LoVo (cell line): ENCODE measurements around the gene MOSPD3.

Experiments
- DNase-seq: peaks from one replicate; pipeline ENCODE4 v3.0.0-alpha.2; 2016; ENCODE audit warnings: low spot score

Gene MOSPD3

DNA sequence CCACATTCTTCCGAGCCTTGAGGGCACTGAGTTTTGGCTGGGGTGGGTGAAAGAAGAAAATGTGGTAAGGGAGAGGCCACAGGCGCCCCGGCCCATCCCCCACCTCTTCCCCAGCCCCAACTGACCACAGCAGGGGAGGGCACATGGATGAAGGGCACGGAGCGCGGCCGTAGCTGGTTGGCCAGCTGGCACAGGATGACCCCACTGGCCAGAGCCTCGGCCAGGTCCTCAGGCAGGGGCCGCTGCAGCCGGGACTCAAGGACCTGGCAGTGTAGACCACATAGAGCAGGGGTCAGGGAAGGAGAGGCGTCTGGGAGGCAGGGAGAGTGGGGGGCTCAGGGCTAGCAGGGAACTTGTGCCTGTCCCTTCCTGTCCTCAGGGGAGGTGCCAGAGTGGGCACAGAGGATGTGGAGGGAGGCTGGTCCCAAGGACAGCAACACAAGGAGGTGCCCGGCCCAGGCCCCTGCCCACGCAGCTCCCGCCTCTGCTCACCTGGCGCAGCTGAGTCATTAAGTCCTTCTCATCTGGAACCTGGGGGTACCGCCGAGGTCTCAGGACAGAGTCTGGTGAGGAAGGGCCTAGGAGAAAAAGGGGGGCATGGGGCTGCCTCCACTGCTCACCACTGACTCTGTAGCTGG is 36.5 kb upstream of the MOSPD3 start:
- DNase-seq: no peak

DNA sequence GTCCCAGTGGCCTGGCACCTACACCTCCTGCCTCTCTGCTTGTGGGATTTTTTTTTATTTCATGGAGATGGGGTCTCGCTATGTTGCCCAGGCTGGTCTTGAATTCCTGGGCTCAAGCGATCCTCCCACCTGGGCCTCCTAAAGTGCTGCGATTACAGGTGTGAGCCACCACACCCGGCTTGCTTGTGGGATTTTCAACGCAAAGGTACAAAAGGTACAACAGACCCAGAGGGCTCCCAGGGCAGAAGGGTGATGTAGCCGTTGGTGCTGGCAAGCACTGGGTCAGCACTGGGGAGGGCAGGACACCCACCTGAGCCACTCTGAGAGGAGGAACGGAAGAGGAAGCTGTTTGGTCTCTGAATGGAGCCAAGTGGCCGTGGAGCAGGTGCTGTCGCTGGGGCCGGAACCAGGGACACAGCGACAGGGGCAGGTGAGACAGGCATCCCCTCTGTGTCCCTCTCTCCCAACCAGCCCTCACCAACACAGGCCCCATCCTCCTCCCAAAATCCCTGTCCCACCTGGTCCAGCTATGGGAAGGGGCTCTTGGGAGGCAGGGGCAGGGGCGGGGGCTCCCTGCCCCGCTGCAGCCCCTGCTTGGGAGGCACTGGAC is 35.9 kb upstream of the MOSPD3 start:
- no peak for DNase-seq

DNA sequence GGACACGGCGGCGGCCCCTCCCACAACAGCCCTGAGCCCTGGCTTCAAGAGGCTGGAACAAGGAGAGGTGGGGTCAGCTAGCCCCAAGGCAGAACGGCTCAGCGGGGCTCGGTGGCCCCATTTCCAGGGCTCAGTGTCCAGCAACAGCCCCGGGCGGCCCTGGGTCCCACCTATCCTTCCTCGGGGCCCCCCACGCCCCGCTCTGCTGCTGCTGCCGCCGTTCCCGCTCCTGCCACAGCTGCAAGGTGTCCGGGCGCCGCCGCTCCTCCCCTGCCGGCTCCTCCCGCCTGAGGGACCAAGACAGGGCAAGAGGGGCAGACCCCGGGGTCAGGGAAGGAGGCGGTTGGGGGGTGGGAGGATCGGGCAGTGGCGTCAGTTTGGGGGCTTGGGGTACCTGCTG is 35.2 kb upstream of the MOSPD3 start:
- DNase-seq: no peak

DNA sequence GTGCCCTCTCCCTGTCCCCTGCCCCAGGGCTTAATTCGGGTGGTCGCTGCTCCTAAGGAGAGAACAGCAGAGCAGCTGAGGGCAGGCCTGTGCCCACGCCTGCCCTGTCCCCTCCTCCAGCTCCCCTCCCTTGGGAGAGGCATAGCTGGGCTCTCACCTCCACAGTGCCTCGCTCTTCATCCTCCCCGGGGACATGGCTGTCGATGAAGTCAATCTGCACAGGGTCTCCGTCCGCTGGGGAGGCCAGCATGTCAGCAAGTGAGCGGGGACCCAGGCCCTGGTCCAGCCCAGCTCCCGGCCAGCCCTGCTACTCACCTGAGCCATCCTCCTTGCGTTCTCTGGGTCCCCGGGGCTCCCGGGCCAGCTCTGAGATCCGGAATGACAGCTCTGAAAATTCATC is 34.8 kb upstream of the MOSPD3 start:
- DNase-seq: no peak

DNA sequence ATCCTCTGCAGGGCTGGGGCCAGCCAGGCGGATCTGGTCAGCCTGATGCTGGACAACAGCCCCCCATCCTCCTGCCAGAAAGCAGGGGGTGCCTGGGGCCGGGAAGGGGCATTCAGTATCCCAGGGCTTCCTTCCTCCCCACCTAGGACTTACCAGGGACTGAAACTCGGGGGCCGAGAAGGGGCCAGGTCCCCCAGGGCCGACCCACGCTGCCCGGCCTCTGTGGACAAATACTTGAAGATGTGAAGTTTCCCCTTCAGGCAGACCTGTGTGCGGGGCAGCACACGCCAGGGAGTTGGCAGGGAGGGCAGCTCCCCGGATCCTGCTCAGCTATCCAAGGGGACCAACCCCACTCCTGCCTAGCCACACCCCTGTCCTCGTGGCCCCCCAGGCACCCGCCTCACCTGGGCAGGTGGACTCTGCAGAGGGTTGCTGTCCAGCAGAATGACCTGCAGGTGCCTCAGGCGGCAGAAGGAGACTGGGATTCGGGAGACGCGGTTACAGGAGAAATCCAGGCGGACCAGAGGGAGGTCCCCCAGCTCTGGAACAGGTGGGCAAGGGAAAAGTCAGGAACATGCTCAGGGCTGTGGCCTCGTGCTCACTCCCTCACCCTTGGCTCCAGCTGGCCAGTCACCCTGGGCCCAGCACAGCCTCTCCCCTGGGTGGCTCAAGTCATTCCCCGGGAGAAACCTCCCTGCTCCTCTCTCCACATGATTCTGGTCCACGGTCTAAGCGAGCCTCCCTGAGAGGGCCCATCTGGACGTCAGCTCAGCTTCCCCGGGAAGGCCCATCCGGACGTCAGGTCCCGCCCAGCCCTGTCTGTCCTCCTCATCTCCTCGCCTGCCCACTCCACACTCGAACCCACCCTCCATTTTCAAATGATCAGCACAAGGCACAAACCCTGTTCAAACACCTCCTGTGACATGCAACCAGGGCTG is 33.8 kb upstream of the MOSPD3 start:
- no peak for DNase-seq

DNA sequence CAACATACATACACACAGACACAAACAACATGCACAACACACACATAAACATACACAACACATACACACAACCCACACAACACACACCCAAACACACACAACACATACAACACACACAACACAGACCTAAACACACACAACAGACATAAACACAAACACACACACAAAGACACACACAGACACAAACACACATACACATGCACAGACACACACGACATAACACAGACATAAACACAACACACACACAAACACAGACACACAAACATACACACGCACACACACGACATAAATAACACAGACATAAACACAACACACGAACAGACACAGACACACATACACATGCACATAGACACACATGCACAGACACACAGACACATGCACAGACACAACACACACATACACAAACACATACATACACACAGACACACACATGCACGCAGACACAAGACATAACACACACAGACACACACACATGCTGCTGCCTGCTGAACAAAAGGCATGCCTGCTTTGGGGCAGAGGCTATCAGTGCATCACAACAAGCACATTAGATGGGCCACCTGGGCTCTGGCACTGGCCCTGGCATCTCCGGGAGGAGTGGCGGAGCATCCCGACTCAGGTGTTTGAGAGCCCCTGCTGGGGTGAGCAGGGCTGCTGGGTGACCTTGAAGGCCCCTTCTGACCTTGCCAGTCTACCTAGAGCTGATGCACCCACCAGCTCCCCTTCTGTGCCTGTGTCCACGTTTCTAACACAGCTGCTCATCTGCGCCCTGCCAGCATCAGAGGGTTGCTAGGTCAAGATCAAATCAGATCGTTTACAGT is 31.7 kb upstream of the MOSPD3 start:
- DNase-seq: no peak

DNA sequence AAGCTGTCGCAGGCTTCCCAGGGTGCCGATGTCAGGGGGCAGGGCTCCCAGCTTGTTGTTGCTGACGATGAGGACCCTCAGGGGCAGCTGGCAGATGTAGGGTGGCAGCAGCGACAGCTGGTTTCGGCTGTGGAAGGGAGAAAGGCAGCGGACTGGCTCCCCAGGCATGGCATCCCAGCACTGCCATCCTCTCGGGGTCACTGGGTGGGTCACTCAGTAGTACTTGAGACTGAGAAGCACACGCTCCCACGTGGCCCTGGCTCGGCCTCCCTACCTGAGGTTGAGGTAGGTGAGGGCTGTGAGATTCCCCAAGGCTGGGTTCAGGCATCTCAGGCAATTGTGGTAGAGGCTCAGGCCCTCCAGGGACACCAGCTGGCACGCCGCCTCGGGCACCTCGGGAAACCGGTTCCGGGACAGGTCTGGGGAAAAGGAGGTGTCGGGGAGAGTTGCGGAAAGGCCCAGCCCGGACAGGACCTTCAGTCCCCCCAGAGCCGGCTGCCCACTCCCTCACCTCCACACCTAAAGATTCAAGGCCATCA is 30.2 kb upstream of the MOSPD3 start:
- DNase-seq: no peak

DNA sequence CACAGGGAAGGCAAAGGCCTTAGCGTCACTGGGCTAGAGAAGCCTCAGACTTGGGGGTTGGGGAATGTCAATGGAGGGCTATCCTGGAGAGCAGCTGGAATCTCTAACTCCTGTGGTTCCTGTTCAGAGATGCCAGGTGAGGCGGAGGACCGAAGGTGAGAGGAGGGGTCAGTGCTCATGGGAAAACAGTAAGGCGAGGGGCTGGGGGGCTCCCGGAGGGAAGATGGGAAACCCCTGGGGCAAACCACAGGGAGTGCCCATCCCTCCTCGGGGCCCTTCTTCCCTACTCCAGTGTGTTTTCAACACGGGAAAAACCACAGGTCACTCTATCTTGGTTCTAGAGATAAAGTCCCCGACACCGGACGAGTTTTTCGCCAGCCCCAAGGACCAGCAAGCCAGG is 29.7 kb upstream of the MOSPD3 start:
- no peak for DNase-seq

DNA sequence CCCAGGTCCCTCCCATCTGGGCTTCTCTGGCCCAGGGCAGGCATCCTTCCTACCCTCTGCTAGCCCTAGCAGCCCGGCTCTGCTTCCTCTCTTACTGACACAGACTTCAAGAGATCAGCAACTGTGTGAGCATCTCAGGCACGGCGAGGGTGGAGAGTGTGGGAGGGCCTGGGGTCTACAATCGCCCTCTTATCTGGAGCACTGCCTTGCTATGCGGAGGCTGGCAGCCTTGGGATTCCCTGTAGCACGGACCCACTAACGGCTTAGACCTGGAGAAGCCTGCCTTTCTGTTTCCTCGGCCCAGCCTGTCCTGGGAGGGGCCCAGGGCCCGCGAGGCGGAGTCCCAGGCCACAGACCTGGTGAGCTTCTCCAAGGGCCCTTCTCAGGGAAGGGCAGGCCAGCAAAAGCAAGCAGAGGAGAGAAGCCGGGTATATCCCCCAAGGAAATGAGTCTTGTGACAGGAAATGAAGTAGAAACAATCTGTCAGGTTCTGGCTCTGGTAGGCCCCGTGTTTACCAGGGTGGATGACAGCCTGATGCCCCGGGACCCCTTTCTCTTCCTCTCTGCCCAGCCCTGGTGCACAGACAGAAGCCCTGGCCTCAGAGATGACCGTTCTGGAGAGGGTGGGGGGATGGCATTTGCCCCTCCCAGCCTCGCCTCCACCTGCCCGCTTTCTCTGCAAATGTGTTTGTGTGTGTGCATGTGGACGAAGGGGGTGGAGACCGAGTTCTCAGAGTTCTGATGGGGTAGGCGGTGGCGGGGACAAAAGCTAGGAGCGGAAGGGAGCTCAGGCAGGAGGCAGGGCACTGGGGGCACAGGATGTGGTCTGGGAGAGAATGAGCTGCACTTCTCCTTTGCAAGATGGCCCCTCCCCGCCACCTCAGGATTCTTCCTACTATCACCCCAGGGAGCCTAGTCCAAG is 28.9 kb upstream of the MOSPD3 start:
- no peak for DNase-seq

DNA sequence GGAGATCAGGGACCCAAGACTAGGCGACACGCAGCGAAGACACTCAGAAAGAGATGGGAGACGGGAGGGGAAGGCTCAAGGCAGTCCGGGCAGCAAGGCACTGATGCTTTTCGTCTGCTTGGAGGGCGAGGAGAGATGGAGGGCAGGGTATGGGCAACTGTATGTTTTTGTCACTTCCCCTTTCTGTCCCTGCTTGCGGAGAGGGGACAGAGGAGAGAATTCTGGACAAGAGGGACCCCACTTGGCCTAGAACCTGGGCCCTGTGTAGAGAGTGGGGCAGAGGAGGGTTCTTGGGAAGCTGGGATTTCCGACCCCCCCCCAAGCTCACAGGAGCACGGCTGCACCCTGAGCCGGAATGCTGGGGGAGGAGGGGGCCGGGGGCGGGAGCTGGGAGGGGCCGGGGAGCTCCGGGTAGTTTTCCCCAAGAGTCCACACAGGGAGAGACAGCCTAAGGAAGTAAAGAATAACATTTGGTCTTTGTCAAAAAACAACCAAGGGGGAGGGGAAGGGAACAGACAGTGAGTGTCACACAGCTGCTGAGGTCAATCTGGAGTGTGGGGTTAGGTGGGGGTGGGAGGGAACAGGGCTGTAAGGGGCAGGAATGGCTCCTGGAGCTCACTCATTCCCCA is 28.2 kb upstream of the MOSPD3 start:
- DNase-seq: no peak

DNA sequence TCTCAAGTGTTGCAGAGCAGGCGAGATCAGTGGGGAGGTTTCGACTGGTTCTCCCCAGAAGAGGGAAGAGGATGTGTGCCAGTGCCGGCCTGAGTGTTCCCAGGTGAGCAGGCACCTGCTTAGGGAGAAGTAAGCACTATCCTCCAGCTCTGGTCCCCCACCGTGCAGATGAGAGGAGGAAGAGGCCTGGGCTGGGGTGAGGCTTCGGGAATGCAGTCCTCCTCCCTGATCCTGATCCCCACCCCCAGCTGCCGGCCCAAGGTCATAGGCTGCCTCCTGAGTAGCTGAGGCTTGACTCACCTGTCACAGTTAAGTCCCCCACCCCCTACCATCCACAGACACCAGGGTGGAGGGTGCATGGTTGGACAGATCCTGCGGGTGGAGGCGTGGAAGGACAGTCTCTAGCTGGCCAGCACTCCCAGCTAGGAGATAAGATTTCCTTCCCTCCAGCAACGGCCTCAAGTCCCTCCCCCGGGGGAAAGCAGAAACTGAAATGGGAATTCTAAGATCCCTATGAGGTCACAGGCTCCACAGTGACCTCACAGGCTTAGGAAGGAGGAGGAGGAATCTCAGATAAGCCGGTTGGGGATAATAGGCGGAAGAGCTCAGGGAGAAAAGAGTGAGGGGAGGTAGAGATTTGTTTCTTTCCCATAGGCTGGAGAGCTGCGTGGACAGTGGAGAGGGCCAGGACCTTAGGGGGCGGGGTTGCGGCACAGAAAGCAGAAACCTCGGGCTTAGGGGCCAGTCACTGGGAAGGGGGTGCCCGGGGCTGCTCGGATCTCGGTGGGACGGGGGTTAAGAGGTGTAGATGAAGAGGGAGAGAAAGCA is 27.4 kb upstream of the MOSPD3 start:
- DNase-seq: peak; percentile 77

DNA sequence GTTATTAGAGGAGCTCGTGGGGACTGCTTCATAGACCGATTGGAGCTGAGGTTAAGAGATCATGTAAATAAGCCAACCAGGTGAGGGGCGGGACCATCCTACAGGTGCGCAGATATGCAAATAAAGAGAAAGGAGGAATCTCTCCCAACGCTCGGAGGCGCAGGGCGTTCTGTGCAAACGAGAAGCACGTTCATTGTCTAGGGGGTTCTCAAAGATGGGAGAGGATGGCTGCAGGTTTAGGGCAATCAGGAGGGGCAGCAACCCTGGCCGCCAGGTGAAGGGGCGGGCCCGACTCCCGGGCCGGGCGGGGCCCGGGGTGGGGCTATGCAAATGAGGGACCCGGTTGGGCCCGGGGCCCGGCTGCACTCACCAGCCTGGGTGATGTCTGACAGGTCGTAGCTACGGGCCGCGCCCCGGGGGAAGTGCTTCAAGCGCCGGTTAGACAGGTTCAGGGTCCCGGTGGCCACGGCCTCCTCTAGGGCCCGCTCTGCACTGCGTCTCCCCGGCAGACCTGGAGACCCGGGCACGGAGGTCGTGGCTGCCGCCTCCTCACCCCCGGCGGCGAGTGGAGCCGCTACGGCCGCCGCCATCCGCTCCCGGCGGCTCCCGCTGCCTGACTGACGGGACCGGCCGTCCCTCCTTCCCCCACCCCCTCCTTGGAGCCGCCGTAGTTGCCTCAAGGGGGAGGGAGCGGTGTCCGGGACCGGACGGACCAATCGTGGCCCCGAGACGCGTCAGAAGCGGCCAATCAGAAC is 26.7 kb upstream of the MOSPD3 start, which contains the start of gene LRCH4:
Gene LRCH4 (minus strand): TSS at position 619 of the 755 bp plus-strand sequence. CDS start 29 bp downstream, at position 590.
- peak; percentile 68 for DNase-seq

DNA sequence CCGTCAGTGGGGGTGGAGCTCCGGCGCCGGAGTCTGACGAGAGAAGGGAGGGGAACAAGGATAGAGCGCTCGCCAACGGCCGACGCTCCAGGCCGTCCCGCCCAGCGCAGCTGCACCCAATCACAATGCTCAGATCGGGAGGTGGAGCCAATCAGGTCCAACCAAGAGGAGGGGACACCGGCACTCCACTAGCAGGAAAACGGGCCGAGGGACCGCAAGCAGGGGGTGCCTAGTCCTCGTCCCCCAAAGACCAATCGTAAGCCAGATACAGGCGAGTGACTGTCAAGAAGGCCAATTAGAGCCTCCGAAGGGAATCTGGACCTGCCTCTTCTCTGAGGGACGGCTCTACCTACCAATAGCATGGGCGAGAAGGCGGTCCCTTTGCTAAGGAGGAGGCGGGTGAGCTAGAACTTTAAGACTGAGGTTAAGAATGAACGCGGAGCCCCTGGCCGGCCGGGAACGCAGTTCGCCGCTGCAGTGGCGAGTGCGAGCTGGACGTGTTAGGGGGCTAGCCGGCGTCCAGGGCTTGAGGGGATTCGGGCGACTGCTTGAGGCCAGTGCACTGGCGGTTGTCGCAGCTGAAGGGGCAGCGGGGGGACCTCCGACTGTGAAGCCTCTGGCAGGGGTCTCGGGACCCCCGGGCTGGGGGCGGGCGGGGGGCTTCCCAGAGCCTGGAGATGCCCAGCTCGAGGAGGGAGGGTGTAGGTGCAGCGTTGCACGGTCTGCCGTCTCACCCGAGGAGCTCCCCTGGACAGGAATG is 25.9 kb upstream of the MOSPD3 start, which contains the start of gene FBXO24:
Gene FBXO24 (plus strand): TSS at position 63 of the 760 bp plus-strand sequence. CDS start 298 bp downstream, at position 361.
- DNase-seq: peak; percentile 100

DNA sequence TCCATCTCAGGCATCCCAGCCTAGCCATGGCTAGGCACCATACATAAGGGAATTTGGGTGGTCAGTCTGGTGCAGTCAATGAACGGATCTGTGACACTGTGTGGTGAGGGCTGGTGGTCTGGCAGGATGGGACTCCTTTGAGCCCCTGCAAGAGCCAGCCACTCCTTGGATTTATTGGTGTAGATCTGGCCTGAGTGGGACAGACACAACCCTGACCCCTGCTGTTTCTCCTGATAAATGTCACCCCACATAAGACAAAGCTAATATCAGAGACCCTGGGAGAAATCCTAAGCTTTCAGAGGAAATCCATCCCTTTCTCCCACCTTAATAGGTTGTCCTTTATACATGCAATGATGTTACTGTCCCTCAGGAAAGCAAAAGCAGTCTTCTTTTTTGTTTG is 23.9 kb upstream of the MOSPD3 start:
- peak; percentile 35 for DNase-seq

DNA sequence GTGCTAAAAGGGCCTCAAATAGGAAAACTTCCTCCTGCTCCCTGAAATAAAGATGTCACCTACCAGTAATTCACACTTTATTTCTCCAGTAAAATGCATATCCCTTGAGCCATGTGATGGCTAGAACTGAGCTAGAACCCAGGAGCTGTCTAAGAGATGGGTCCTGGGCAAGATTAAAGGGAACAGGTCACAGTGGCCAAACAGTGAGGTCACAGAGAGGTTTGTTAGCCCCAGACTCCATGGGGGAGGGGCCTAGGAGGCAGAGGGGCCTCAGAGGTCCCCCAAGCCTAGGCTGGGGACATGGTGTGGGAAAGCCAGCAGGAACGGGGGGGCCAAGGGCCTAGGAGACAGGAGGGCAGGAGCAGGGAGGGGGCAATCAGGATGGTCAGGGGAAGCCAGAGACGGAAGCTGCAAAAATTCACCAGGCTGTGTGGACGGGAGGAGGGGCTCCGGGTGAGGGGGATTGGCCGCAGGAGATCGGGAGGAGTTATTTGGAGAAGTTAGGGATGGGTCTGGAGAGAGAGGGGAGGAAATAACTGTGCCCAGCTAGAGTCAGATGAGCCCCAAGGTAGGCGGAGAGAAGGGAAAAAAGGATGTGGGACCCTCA is 22.9 kb upstream of the MOSPD3 start:
- no peak for DNase-seq

DNA sequence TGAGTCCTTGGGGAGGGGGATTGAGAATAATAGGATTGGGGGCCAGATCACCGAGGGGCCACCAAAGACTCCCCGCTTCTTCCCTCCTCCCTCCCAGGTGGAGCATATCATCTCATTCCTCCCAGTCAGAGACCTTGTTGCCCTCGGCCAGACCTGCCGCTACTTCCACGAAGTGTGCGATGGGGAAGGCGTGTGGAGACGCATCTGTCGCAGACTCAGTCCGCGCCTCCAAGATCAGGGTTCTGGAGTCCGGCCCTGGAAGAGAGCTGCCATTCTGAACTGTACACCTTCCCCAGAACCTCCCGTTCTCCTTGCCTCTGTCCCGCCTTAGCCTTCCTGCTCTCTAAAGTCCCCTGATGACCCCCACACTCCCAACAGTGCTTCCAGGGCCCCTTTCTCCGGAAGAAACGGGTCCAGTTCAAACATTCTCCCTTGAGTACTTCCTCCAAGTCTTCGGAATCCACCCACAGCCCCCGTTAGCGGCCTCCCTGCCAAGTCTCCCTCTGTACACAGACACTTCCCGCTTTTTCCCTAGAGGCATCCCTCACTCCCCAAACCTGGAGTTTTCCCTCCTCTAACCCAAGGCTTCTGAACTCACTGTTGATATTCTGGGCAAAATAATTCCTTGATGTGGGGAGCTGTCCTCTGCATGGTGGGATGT is 22.1 kb upstream of the MOSPD3 start:
- no peak for DNase-seq

DNA sequence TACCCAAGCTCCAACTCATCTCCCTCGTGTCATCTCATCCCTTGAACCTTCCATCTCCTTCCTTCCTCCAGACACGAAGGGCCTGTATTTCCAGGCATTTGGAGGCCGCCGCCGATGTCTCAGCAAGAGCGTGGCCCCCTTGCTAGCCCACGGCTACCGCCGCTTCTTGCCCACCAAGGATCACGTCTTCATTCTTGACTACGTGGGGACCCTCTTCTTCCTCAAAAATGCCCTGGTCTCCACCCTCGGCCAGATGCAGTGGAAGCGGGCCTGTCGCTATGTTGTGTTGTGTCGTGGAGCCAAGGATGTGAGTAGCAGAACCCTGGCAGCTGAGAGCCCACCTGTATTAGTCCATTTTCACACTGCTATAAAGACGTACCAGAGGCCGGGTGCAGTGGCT is 20.7 kb upstream of the MOSPD3 start:
- DNase-seq: no peak
